ENCODE results near the gene MGST3. TPM values are rescaled to one million over a fixed set of nuclear protein-coding genes. Genes with fewer than 3 reads are reported as not detected.

Gene MGST3
- total and polyA plus RNA-seq, 2 of the 13 experiments (the other 11 are each of a cell fraction or from before 2014, with no cell fraction given) = 59.7 to 61.2 TPM

DNA sequence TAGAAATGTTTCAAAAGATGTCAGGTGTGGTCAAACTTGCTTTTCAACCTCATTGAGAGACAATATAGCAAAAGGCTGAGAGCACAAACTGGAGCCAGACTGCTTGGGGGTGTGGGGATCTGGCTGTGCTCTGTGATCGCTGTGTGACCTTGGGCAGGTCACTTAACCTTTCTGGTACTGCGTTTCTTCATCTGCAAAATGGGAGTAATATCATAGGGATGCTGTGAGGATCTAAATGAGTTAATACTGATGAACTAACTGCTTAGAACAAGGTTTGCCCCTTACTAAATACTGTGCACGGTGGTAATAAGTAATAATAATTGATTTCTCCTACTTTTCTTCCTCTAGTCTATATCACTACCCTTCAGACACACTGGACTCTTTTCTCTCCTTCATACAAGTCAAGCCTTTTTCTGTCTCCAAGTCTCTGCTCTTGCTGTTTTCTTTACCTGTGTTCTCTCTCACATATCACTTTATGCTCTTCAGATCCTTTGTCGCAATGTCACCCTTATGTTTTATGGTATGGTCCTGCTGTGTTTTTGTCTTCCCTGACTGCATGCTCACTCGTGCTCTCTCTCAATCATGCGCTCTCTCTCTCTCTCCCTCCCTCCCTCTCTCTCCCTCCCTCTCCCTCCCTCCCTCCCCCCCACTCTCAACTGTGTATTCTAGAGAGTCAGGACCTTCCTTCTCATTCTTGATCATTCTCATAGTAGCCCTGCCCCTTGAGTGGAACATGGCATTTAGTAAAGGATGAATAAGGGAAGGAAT, 3.3 kb downstream of the MGST3 start (continued):
- TF ChIP-seq ZNF260 (CRISPR knock-in tag; IDR thresholded peaks at IDR 0.05; ENCODE audit: borderline replicate concordance, low read depth) (no peak), HOXA7 (CRISPR knock-in tag; IDR thresholded peaks at IDR 0.05) (no peak), ZBTB46 (CRISPR knock-in tag; IDR thresholded peaks at IDR 0.05; ENCODE audit: borderline replicate concordance) (no peak), IRX3 (CRISPR knock-in tag; IDR thresholded peaks at IDR 0.05; ENCODE audit: borderline replicate concordance, low read depth) (no peak), CHD2 (IDR thresholded peaks at IDR 0.05; ENCODE audit: low read depth, low read length) (no peak), KLF12 (CRISPR knock-in tag; IDR thresholded peaks at IDR 0.05; ENCODE audit: borderline replicate concordance) (no peak), ZNF329 (CRISPR knock-in tag; IDR thresholded peaks at IDR 0.05; ENCODE audit: low read depth) (no peak), HNRNPK (IDR thresholded peaks at IDR 0.05; ENCODE audit: low read depth, low read length, poor library complexity, severe bottlenecking) (peak; percentile 79), ZNF33A (CRISPR knock-in tag; IDR thresholded peaks at IDR 0.05; ENCODE audit: borderline replicate concordance) (no peak), TFAP4 (IDR thresholded peaks at IDR 0.05; ENCODE audit: borderline replicate concordance, low read depth) (no peak), PITX1 (CRISPR knock-in tag; IDR thresholded peaks at IDR 0.05) (no peak), ZNF768 (CRISPR knock-in tag; IDR thresholded peaks at IDR 0.05) (peak; percentile 81)
- TF ChIP-seq, protein P1, sequence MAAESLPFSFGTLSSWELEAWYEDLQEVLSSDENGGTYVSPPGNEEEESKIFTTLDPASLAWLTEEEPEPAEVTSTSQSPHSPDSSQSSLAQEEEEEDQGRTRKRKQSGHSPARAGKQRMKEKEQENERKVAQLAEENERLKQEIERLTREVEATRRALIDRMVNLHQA (CRISPR knock-in tag; IDR thresholded peaks at IDR 0.05) = no peak
- TF ChIP-seq, protein P2, sequence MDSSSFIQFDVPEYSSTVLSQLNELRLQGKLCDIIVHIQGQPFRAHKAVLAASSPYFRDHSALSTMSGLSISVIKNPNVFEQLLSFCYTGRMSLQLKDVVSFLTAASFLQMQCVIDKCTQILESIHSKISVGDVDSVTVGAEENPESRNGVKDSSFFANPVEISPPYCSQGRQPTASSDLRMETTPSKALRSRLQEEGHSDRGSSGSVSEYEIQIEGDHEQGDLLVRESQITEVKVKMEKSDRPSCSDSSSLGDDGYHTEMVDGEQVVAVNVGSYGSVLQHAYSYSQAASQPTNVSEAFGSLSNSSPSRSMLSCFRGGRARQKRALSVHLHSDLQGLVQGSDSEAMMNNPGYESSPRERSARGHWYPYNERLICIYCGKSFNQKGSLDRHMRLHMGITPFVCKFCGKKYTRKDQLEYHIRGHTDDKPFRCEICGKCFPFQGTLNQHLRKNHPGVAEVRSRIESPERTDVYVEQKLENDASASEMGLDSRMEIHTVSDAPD (CRISPR knock-in tag; IDR thresholded peaks at IDR 0.05) = no peak
